ENCODE data around the gene TLE5.
A peak's percentile ranks its signal among the peaks of the same experiment; 100 is the strongest.

The TLE5 gene

DNA sequence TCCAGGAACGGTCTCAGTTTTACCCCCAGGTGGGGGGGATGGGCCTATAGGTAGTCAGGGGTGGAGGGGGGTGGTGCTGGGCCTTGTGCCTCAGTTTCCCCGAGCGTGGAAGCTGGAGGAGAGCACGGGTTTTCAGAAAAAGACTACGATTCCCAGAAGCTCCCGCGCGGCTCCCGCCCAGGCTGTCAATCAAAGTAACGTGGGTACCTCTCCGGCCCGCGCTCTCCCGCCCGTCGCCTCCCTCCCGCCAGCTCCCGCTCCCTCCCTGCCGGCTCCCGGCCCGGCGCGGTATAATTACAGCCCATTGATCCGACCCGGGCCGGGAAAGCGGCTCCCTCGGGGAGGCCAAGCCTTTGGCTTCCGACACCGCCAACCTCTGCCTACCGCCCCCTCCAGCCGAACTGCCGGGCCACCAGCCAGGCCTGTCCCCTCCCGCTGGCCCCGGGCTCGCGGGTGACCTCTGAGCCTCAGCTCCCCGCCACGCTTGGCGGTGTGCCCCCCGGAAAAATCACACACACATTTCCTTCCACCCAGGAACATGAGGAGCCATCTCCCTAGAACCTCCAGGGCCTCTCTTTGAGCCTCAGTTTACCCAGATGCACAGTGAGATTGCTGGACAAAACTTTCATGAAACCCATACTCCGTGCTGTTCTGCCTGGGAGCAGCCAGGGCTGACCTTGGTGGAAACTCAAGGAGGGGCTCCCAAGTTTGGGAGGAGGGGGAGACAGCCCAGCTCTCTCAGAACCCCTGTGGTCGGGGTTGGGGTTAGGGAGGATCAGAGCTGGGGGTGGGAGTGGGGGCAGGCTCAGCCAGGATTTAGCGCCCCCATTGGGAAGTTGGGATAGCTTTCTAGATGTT is 25.9 kb downstream of the TLE5 start:
- ATAC-seq (ENCODE audit: insufficient read depth, low read depth) (peak; percentile 62), DNase-seq (peak; percentile 88)
- Histone ChIP-seq H3K9me3 (ENCODE audit: insufficient read depth, low read length, severe bottlenecking) (no peaks in the 10 kb centered on the region), H3K9ac (ENCODE audit: low read depth, low read length) (peak overlapping the region; percentile 84), H4K20me1 (ENCODE audit: insufficient read depth, low read length) (no peaks in the 10 kb centered on the region), H2AFZ (ENCODE audit: low read depth, low read length) (peak overlapping the region; percentile 76), H3K4me3 (ENCODE audit: low read depth in 1 of 2, low read length in 2 of 2) (peak overlapping the region; percentile 38 to 69), H3K79me2 (ENCODE audit: insufficient read depth, low read length) (no peaks in the 10 kb centered on the region), H3K36me3 (ENCODE audit: insufficient read depth, low read length) (no peaks in the 10 kb centered on the region), H3K4me2 (ENCODE audit: insufficient read depth, low read length) (peak overlapping the region; percentile 80), H3K27ac (ENCODE audit: low read length) (peak overlapping the region; percentile 85), H3K4me1 (ENCODE audit: insufficient read depth, low read length) (peaks cover 30% of the 10 kb centered on the region), H3K27me3 (ENCODE audit: insufficient read depth, low read length, poor library complexity) (peaks cover 4% of the 10 kb centered on the region)
- no peak for TF ChIP-seq EZH2 (IDR thresholded peaks at IDR 0.05; ENCODE audit: borderline replicate concordance, low read depth, low read length, severe bottlenecking)
- TF ChIP-seq, protein P1, sequence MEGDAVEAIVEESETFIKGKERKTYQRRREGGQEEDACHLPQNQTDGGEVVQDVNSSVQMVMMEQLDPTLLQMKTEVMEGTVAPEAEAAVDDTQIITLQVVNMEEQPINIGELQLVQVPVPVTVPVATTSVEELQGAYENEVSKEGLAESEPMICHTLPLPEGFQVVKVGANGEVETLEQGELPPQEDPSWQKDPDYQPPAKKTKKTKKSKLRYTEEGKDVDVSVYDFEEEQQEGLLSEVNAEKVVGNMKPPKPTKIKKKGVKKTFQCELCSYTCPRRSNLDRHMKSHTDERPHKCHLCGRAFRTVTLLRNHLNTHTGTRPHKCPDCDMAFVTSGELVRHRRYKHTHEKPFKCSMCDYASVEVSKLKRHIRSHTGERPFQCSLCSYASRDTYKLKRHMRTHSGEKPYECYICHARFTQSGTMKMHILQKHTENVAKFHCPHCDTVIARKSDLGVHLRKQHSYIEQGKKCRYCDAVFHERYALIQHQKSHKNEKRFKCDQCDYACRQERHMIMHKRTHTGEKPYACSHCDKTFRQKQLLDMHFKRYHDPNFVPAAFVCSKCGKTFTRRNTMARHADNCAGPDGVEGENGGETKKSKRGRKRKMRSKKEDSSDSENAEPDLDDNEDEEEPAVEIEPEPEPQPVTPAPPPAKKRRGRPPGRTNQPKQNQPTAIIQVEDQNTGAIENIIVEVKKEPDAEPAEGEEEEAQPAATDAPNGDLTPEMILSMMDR (IDR thresholded peaks at IDR 0.05; ENCODE audit: borderline replicate concordance, extremely low read depth, low read length, poor library complexity, severe bottlenecking) = peak; percentile 17

DNA sequence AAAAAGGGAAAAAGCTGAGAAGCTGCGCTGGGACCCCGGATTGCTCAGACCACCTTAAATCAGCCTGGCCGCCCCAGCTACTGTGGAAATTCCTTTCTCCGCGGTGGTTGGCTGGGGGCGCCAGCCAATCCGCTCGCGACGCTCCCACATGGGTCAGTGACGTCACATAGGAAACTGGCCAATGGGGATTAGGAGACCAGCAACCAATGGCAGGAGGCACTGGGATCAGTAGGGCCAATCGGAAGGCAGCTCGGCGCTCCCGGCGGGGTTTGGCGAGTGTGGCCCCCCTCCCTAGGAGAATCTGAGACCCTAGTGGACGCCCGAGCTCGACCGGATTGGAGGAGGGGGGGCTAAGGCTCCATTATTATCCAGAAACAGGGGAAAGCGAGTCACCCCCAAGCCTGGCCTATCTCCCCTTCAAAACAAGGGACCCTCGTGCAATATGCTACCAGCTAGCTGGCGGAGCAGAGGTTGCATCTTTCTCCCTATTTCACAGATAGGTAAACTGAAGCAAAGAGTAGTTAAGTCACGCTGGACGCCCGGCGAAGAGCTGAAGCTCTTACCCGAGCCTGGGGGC is 26.7 kb downstream of the TLE5 start:
- peak; percentile 99 for DNase-seq
- Histone ChIP-seq H2AFZ (ENCODE audit: low read depth, low read length) (peak overlapping the region; percentile 76), H3K27ac (ENCODE audit: low read length) (peak overlapping the region; percentile 86), H3K4me3 (ENCODE audit: low read depth in 1 of 2, low read length in 2 of 2) (peak overlapping the region; percentile 38 to 69), H3K27me3 (ENCODE audit: insufficient read depth, low read length, poor library complexity) (peaks cover 5% of the 10 kb centered on the region), H3K79me2 (ENCODE audit: insufficient read depth, low read length) (no peaks in the 10 kb centered on the region), H3K4me1 (ENCODE audit: insufficient read depth, low read length) (peaks cover 27% of the 10 kb centered on the region), H4K20me1 (ENCODE audit: insufficient read depth, low read length) (no peaks in the 10 kb centered on the region), H3K4me2 (ENCODE audit: insufficient read depth, low read length) (peak overlapping the region; percentile 80), H3K9ac (ENCODE audit: low read depth, low read length) (peak overlapping the region; percentile 84), H3K9me3 (ENCODE audit: insufficient read depth, low read length, severe bottlenecking) (no peaks in the 10 kb centered on the region), H3K36me3 (ENCODE audit: insufficient read depth, low read length) (no peaks in the 10 kb centered on the region)
- TF ChIP-seq, protein P1 (IDR thresholded peaks at IDR 0.05; ENCODE audit: borderline replicate concordance, extremely low read depth, low read length, poor library complexity, severe bottlenecking) = no peak
- TF ChIP-seq EZH2 (IDR thresholded peaks at IDR 0.05; ENCODE audit: borderline replicate concordance, low read depth, low read length, severe bottlenecking) = no peak
- ATAC-seq (ENCODE audit: insufficient read depth, low read depth) = peak; percentile 88

DNA sequence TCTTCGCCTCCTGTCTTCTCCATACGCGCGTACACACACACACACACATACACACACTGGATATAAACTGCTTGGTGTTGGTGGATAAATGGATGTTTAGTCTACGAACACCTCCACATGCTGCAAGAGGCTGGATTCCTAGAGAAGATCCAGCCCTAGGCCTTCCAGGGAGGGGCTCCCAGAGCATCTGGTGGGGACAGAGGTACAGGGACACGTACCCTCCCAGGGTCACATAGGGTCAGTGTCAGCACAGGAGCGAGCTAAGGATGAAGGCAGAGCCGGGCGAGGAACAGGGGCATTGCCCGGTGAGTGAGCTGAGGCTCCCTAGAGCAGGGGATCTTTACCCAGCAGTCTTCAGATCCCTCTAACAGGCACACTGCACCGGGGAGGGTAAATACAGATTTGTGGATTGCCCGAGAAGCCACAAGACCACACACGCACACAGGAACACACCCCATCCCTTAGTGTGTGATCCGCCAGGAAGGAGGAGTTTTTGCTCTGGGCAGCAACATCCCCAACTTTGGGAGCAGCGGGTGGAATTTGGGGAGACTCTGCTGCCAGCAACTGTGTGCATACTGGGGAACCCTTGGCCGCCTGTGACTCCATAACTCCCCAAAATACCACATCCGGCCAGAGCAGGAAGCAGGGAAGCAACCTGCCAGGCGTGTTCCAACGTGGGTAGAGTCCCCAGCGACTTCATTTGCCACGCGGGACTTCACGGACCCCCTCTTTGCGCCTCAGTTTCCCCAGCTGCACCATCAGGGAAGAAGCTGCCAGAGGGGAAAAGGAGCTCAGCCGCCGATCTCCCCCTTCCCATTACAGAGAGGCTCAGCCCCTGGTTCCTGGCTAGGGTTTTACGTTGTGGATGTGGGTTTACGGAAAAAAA is 27.4 kb downstream of the TLE5 start:
- no peaks in the 10 kb centered on the region for H3K9me3 ChIP-seq (ENCODE audit: insufficient read depth, low read length, severe bottlenecking)
- peaks cover 12% of the 10 kb centered on the region for H3K27me3 ChIP-seq (ENCODE audit: insufficient read depth, low read length, poor library complexity)
- peak overlapping the region; percentile 84 for H3K9ac ChIP-seq (ENCODE audit: low read depth, low read length)
- peak overlapping the region; percentile 86 for H3K27ac ChIP-seq (ENCODE audit: low read length)
- no peak for TF ChIP-seq EZH2 (IDR thresholded peaks at IDR 0.05; ENCODE audit: borderline replicate concordance, low read depth, low read length, severe bottlenecking)
- TF ChIP-seq, protein P1 (IDR thresholded peaks at IDR 0.05; ENCODE audit: borderline replicate concordance, extremely low read depth, low read length, poor library complexity, severe bottlenecking) = no peak
- peak overlapping the region; percentile 66 for H2AFZ ChIP-seq (ENCODE audit: low read depth, low read length)
- DNase-seq (peak; percentile 70), ATAC-seq (ENCODE audit: insufficient read depth, low read depth) (peak; percentile 47)
- peaks cover 27% of the 10 kb centered on the region for H3K4me1 ChIP-seq (ENCODE audit: insufficient read depth, low read length)
- H4K20me1 ChIP-seq (ENCODE audit: insufficient read depth, low read length) = no peaks in the 10 kb centered on the region
- H3K4me2 ChIP-seq (ENCODE audit: insufficient read depth, low read length) = peak overlapping the region; percentile 80
- H3K79me2 ChIP-seq (ENCODE audit: insufficient read depth, low read length) = no peaks in the 10 kb centered on the region
- no peaks in the 10 kb centered on the region for H3K36me3 ChIP-seq (ENCODE audit: insufficient read depth, low read length)
- H3K4me3 ChIP-seq (ENCODE audit: low read depth in 1 of 2, low read length in 2 of 2) = peak overlapping the region; percentile 25 to 69; a peak in 3 of 4 replicates
